GM18498 (cell line): Measurements from ENCODE around the gene PUM2.
"Not testable (repeated sequence)": the region's sequence is repeated elsewhere in the genome, so short reads cannot be mapped to it uniquely, and the experiment has no call there.

Experiments used
- ATAC-seq: cut with Tn5 transposase; IDR thresholded peaks from one replicate; pipeline ENCODE4 v1.9.1; 2021; ENCODE audit warnings: mild to moderate bottlenecking, moderate library complexity; ENCODE audit not compliant: unreplicated experiment

PUM2 gene

DNA sequence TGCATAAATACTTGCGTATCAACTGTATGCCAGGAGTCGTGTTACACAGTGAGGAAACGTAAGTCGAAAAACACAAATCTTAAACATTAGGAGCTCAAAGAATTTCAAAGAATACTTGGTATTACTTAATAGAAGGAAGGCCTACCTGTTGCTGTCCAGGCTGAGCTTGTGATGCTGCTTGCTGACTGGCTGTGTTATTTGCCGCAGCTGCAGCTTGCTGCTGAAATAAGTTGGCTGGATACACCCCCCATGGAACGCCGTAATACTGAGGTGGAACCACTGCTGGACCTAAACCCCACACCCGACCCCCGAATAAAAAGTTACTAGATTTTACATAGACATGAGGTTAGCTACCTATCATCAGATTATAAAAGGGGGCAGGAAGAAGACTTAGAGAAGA, 56.4 kb downstream of the PUM2 start:
- no peak for ATAC-seq

- ATAC-seq: no peak
Observed at GRCh38 chr2:20292984-20293383, 57.7 kb downstream of the PUM2 start.

DNA sequence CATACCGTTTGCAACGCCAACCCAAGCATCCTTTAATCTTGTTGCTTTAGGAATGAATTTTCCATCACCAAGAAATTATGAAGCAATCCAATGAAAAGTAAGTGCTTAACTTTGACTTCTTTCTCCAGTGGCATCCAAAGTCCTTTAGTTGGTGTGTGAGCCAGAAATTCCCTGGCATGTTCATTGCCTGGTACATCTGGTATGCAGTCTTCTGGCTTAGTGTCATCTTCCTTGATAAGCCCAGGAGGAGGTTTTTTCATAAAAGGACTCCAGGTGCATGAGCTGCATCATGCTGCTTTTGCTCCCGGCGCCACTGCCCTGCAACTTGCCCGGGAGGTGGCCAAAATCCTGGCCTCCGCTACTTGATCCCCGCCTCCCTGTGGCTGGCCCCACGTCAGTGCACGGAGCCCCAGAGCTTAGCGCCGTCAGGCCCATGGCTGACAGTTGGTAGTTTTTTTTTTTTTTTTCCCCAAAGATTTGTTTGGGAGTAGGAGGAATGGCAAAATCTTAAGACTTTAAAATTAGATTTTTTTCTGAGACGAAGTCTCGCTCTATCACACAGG, 58.7 kb downstream of the PUM2 start:
- ATAC-seq: no peak

GRCh38 chr2:20291106-20291564, 59.5 kb downstream of the PUM2 start:
- no peak for ATAC-seq

DNA sequence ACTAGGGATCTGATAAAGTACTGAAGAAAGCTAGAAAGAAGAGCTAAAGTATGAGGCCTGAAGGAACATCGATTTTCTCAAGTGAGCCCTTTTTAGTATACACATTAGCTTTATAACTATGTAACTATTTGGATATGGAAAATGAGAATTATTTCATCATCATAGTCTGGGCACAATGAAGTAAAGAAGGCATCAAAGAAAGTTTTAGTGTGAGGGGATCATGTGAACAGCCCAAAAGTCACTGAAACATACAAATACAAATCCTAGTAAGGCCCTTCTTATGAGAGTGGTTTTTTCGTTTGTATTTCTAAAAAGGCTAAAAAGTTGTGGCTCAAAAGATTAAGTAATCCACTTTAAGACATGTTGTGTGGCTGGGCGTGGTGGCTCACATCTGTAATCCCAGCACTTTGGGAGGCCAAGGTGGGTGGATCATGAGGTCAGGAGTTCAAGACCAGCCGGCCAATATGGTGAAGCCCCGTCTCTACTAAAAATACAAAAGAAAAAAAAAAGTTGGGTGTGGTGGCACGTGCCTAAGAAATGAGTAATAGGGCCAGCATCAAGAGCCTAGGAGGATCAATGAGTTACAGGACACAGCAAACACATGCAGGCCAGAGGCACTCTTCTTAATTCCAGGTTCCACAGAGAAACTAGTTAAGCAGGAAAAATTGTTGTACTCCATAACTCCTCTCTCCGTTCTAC, 61.9 kb downstream of the PUM2 start:
- no peak for ATAC-seq

- ATAC-seq: no peak
Observed at GRCh38 chr2:20282916-20283592, 67.6 kb downstream of the PUM2 start.

DNA sequence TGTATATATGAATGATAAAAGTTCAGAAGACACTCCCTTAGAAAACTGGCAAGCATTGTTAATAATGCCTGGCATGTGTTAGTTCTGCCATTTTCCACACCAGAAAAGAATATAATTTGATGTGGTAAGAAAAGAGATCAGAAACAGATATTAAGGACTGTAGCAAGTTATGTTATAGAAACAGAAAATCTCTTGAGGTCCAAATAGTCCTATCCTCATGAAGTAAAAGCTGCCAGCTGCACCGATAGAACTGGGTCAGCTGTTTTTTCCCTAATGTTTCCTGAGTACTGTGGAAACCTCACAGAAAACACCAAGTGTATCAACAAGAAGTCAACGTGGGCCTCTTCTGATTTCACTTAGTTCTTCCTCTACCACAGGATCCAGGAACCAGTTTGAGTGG, 68.8 kb downstream of the PUM2 start:
- no peak for ATAC-seq

DNA sequence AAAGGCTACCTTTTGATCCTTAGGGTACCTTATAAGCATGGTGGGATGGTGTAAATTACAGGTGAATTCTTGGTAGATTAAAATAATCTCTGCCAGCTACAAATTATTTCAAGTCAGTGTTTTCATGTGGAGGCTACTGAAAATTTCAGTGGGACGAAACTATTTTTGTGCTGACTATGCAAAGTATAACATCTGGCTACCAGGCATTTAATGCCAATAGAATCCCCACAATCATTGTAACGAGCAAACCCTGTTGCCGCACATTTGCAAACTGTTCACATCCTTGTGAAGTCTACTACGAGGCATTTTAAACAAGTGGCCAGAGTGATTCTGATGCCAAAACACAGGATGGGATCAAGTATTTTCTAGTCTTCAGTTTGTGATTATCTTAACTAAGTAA, 77.6 kb downstream of the PUM2 start:
- no peak for ATAC-seq

DNA sequence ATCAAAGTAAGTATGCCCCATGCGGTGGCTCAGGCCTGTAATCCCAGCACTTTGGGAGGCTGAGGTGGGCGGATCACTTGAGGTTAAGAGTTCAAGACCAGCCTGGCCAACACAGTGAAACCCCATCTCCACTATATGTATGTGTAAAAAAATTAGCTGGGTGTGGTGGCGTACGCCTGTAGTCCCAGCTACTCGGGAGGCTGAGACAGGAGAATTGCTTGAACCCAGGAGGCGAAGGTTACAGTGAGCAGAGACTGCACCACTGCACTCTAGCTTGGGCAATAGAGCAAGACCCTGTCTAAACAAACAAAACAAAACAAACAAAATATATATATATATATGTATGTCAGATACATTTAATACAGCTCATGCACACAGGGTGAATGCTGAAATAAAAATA, 82.3 kb downstream of the PUM2 start:
- not testable (repeated sequence) for ATAC-seq

GRCh38 chr2:20267529-20267928, 83.1 kb downstream of the PUM2 start:
- ATAC-seq: no peak

GRCh38 chr2:20264629-20265028, 86.0 kb downstream of the PUM2 start:
- ATAC-seq: no peak

DNA sequence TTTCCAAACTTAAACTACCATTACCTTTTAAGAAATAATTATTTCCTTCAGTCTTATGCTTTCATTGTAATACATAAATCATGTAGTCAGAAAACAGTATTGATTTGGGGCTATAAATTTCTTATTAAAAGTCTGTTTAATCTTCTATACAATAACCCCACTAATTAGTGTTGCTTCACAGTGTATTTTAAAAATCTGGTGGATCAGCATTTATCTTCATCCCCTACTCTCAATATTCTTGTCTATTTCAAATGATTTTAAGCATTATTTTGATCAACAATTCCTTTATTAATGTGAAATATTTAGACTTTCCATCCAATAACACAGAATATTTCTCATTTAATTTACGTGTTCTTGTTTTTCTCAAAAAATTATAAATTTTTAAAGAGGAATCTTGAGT, 93.2 kb downstream of the PUM2 start:
- no peak for ATAC-seq

DNA sequence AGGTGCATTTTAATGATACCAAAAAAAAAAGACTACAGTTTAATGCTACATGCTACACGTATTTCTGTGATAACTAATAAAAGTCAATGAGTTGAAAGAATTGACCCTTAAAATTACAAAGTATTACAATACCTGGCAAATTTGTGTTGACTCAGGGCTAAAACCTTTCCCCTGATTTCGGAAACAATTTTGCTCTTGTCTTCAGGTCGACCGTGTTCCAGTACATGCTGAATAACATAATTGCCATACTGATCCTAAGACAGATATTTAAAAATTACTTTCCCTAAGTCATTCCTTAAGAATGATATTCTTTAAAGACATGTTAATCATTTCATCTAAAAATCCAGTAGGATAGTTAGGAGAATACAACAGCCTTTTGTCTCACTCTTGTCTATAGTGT, 95.9 kb downstream of the PUM2 start:
- no peak for ATAC-seq

DNA sequence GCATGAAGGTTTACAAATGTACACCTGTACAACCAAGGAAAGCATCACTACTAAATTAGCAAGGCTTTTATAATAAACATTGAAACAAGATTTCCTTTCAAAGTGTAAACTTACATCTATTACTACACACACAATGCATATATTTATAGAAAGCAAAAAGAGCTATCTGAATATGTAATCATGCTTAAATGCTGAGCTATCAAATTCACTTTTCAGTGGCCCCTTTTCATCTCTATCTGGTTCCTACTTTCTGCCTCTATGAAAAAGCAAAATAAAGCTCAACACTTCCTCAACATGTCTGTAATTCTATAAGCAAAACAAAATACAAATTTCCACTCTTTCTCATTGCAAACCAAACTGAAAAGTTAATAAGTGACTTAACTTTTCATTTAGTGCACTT, 100.2 kb downstream of the PUM2 start:
- no peak for ATAC-seq

DNA sequence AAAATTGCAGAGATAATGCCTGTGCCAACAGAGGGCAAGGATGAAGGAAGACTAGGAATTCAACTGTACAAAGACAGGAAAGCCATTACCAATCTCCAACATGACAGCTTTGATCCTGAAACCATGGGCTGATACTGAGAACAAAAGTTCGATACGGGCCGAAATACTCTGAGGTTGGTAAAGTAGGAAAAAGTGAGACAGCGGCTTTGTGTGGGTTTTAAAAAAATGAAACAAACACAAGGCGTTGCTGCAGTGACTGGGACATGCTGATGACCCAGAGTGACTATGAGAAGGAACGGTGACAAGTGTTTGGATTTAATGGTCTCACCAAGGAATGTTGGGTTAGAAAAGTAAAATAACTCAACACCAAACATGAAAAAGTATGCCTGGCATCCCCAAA, 101.5 kb downstream of the PUM2 start:
- ATAC-seq: no peak

DNA sequence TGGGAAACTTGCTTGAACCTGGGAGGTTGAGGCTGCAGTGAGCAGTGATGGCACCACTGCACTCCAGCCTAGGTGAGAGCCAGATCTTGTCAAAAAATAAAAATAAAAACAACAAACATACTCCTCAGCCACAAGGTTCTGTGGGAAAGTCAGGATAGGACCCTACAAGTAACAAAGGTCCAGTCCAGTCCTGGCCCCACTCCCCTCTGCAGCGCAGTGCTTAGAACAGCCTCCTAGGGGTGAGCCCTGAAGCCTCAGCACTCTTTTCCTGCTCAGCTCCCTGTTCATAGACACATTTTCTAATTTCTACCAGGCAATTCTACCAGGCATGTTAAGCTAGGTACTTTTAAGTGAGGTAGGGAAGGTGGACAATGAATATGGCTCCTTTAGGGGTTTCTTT, 103.6 kb downstream of the PUM2 start:
- no peak for ATAC-seq

DNA sequence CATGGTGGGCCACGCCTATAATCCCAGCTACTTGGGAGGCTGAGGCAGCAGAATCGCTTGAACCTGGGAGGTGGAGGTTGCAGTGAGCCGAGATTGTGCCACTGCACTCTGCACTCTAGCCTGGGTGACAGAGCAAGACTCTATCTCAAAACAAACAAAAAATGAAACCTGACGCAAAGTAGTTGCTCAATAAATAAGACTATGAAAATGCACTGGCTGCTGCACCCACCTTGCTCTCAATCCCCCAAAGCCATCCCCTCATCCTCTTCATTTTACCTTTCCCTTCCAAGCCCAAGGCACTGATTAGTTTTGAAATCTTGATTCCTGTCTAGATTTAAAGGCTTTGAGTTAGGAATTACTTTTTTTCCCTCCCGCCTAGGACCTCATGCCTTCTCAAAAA, 107.0 kb downstream of the PUM2 start:
- not testable (repeated sequence) for ATAC-seq

- no peak for ATAC-seq
Observed at GRCh38 chr2:20242727-20243377, 107.8 kb downstream of the PUM2 start.

DNA sequence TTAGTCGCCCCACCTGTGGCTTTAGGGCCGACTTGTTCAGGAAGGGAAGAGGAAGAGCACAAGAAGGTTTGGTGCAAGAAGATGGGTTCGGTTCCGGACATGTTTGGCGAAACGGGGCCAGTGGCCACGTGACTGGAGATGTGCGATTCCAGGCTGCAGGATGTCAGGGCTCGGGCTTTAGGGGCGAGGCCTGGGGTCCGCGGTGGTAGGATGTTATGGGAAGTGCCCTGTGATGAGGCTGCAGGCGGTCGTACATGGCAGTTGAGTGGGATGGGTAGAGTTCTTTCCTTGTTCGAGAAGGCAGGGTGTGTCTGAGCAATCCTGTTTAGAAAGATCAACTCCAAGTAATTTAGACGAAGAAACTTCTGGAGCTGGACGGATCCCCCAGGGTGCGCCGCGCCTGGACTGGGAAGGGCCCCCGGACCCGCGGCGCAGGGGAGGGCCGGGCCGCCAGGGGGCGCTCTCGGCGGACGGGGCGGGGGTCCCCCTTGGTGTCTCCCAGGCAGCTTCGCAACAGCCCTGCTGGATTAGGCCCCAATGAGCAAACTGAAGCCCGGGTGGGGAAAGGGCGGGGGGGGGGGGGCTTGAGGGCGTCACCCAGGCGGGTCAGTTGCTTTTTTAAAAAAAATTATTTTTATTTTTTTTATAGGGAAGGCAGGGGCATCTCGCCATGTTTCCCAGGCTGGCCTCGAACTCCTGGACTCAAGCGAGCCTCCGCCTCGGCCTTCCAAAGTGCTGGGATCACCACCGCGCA, 108.5 kb downstream of the PUM2 start:
- ATAC-seq: no peak

- ATAC-seq: not testable (repeated sequence)
Observed at GRCh38 chr2:20240291-20240690, 110.4 kb downstream of the PUM2 start.

GRCh38 chr2:20236496-20236895, 114.1 kb downstream of the PUM2 start:
- ATAC-seq: no peak
